CD1c-positive myeloid dendritic cell (primary cell): ENCODE data around the gene KLHL29.

ENCODE experiments used
- DNase-seq: peaks from one replicate; pipeline ENCODE4 v3.0.0-alpha.2; 2016; ENCODE audit errors: extremely low spot score

The KLHL29 gene

GRCh38 chr2:23493846-23494245 is 108.9 kb downstream of the KLHL29 start:
- DNase-seq = no peak

GRCh38 chr2:23494286-23494685 is 109.3 kb downstream of the KLHL29 start:
- no peak for DNase-seq

- DNase-seq = no peak
Observed at GRCh38 chr2:23495661-23496114, 110.7 kb downstream of the KLHL29 start.

- no peak for DNase-seq
Observed at GRCh38 chr2:23496456-23496855, 111.5 kb downstream of the KLHL29 start.

- DNase-seq = no peak
Observed at GRCh38 chr2:23497063-23497462, 112.1 kb downstream of the KLHL29 start.

- DNase-seq = no peak
Observed at GRCh38 chr2:23497536-23497935, 112.6 kb downstream of the KLHL29 start.

GRCh38 chr2:23498943-23499342 is 114.0 kb downstream of the KLHL29 start:
- DNase-seq = no peak

GRCh38 chr2:23499439-23499838 is 114.5 kb downstream of the KLHL29 start:
- DNase-seq = no peak

- DNase-seq = no peak
Observed at GRCh38 chr2:23500836-23501235, 115.9 kb downstream of the KLHL29 start.

- DNase-seq = no peak
Observed at GRCh38 chr2:23502096-23502495, 117.1 kb downstream of the KLHL29 start.

GRCh38 chr2:23503097-23503496 is 118.1 kb downstream of the KLHL29 start:
- no peak for DNase-seq

- no peak for DNase-seq
Observed at GRCh38 chr2:23503682-23504081, 118.7 kb downstream of the KLHL29 start.

- no peak for DNase-seq
Observed at GRCh38 chr2:23504591-23504990, 119.6 kb downstream of the KLHL29 start.

- no peak for DNase-seq
Observed at GRCh38 chr2:23505218-23505983, 120.4 kb downstream of the KLHL29 start.

GRCh38 chr2:23505984-23506380 is 121.0 kb downstream of the KLHL29 start:
- DNase-seq = no peak

- no peak for DNase-seq
Observed at GRCh38 chr2:23506531-23507266, 121.7 kb downstream of the KLHL29 start.

- DNase-seq = no peak
Observed at GRCh38 chr2:23507267-23508065, 122.5 kb downstream of the KLHL29 start.

GRCh38 chr2:23508066-23508390 is 123.0 kb downstream of the KLHL29 start:
- no peak for DNase-seq

GRCh38 chr2:23509103-23509502 is 124.1 kb downstream of the KLHL29 start:
- DNase-seq = no peak

GRCh38 chr2:23509596-23510292 is 124.8 kb downstream of the KLHL29 start:
- DNase-seq = no peak

- no peak for DNase-seq
Observed at GRCh38 chr2:23510471-23510870, 125.5 kb downstream of the KLHL29 start.

- DNase-seq = no peak
Observed at GRCh38 chr2:23512778-23513177, 127.8 kb downstream of the KLHL29 start.
